ENCODE results near the gene PTPRN2.

PTPRN2 gene

DNA sequence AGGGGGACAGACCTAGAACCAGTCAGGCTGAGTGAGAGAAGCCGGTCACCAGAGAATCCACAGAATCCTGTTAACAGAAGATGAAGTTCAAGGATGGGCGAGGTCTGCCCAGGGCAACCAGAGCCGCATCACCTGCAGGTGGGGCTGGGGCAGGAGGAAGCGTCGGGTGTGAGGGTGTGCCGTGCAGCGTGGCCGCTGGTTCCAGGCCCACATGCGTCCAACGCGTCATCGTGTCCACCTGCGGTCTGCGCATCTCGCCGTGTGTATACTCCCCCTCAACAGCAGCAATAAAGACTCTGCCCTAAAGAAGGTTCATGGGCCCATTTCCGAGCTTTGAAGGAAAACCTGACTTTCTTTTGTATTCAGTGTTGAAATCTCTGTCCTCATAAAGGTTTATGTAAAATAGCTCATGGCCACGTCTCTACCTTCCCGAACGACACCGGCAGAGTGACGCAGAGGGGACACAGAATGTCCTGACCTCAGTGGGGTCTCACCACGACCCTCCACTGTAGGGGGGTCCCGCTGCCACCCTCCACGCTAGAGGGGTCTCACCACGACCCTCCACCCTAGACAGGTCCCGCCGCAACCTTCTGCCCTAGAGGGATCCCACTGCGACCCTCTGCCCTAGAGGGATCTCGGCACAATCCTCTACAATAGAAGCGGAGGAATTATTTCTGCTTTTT is 446.9 kb downstream of the PTPRN2 start:
- DNase-seq (ENCODE audit: low read depth in 2 of 2): no peak

DNA sequence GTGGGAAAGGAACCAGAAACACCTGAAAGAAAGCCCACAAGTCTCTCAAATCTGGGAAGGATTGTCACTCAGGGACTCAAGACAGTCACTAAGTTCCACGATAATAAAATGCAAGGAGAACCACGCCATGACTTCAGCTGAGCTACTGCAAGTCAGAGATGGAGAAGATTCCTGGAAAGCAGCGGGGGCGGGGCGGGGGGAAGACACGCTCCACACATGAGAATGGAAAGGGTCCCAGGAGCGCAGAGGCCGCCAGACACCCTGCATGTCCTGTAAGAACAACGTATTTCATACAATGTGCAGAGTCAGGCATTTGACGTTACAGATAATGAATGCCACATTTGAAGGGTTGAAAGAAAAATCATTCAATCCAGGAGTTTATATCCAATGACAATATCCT is 448.1 kb downstream of the PTPRN2 start:
- DNase-seq (ENCODE audit: low read depth in 2 of 2): no peak

DNA sequence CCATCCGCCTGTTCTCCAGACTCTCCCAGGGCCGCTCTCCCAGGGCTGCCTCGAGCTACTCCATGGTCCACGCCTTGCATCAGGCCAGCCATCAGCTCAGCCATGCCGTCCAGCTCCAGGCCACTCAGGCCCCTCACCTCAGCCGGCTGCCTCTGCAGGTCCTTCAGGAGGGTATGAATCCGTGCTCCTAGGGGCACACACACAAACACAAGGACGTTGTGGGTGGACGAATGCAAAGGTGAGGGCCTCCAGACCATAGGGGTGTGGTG is 449.4 kb downstream of the PTPRN2 start:
- no peak for DNase-seq (ENCODE audit: low read depth in 2 of 2)

GRCh38 chr7:158137516-158138328 is 449.9 kb downstream of the PTPRN2 start:
- DNase-seq (ENCODE audit: low read depth in 2 of 2): no peak

DNA sequence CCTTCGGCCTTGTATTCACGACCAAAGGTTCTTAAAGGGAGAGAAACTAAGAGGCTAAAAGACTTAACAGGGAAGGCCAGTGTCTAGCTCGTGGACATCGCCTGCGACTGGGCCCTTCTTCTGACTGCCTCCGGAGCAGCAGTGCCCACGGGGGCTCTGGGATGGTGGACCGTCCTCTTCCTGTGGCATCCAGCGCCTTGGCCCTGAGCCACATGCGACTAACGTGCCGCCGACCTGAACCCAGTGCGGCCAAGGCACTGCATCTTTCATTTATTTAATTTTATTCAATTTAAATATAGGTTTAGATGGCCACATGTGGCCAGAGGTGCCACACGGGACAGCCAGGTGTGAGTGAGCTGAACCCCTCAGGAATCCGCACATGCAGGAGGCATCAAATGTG is 451.7 kb downstream of the PTPRN2 start:
- DNase-seq (ENCODE audit: low read depth in 2 of 2): no peak

GRCh38 chr7:158134824-158135223 is 452.8 kb downstream of the PTPRN2 start:
- no peak for DNase-seq (ENCODE audit: low read depth in 2 of 2)

DNA sequence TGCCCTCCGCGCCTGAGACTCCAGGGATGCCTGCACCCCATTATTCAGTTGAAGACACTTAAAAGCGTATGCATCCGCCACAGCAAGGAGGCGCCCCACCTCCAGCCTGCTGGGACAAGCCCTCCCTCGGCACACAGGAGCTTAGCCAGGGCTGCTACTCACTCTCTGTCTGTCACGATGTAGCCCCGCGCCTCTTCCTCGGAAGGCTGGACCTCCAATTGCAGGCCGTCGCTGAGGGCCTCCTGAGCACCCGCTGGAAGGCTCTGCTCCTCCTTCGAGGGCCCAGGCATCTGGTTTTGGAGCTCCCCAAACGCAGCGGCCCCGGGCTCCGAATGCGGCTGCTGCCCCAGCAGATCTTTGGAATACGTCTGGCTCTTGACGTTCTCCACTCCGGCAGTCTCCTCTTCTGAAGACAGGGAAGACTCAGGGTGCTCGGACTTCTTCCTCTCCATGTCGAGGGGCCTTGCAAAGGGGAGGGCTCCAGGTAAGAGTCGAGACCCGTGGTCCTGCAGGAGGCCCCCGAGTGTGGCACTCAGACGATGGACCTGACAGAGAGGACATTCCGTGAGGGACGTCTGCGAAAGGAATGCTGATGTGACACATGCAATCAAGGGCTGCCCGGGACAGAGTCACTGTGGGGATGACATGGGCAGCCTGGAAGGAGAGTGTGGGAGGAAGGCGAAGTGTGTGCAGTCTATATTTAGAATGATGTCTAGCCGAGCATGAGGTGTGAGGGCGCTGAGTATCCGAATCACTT is 453.9 kb downstream of the PTPRN2 start:
- no peak for DNase-seq (ENCODE audit: low read depth in 2 of 2)

- no peak for DNase-seq (ENCODE audit: low read depth in 2 of 2)
Observed at GRCh38 chr7:158133057-158133456, 454.6 kb downstream of the PTPRN2 start.

GRCh38 chr7:158130023-158130409 is 457.6 kb downstream of the PTPRN2 start:
- DNase-seq (ENCODE audit: low read depth in 2 of 2): no peak

DNA sequence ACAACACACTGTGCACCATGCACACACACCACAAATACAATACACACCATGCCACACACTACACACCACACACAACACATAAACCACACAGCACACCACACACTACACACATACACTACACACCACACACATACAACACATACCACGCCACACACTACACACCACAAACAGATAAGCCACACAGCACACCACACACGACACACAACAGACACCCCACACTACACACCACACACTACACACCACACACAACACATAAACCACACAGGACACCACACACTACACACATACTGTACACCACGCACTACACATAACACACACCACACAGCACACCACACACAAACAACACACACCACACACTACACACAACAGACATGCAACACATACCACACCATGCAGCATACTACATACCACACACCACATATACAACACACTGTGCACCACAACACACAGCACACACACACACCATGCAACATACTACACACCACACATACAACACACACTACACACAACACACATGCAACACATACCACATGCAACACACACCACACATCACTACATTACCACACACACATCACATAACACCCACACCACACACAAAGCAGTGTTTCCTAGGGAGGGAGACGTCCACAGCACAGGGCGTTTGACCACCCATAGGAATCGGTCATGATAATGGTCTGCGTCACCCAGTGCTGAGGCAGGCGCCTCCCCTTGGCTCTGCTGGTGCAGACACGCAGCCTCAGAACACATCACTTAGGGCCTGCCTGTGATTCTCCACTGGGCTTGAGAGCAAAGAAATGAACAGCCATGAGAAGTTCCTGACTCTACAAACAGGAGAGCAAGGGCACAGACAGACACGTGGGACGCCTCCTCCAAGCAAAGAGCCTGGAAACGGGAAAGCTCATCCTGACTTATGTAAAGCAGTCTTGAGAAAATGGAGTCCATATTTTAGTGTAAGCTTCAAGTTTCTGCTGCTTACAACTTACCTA is 458.3 kb downstream of the PTPRN2 start:
- no peak for DNase-seq (ENCODE audit: low read depth in 2 of 2)

- DNase-seq (ENCODE audit: low read depth in 2 of 2): no peak
Observed at GRCh38 chr7:158128572-158128971, 459.1 kb downstream of the PTPRN2 start.

DNA sequence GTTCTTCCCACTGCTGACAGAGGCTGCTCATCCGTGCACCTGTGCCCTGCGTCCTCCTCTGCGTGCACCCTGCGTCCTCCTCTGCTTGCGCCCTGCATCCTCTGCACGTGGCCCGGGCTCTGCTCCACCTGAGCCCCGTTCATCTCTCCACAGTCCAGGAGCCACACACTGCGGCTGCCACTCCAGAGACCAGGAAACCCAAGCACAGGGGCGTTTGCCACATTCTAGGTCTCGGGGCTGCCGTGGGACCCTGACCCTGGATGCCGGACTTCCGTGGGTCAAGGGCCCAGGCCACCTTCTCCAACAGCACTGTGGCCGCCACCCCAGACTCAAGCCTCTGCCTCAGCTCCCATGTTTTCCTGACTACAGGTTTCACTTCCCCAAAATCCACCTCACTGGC is 460.4 kb downstream of the PTPRN2 start:
- no peak for DNase-seq (ENCODE audit: low read depth in 2 of 2)

GRCh38 chr7:158126661-158127060 is 461.0 kb downstream of the PTPRN2 start:
- DNase-seq (ENCODE audit: low read depth in 2 of 2): no peak

GRCh38 chr7:158125721-158126120 is 461.9 kb downstream of the PTPRN2 start:
- DNase-seq (ENCODE audit: low read depth in 2 of 2): no peak

GRCh38 chr7:158125091-158125490 is 462.5 kb downstream of the PTPRN2 start:
- DNase-seq (ENCODE audit: low read depth in 2 of 2): no peak

DNA sequence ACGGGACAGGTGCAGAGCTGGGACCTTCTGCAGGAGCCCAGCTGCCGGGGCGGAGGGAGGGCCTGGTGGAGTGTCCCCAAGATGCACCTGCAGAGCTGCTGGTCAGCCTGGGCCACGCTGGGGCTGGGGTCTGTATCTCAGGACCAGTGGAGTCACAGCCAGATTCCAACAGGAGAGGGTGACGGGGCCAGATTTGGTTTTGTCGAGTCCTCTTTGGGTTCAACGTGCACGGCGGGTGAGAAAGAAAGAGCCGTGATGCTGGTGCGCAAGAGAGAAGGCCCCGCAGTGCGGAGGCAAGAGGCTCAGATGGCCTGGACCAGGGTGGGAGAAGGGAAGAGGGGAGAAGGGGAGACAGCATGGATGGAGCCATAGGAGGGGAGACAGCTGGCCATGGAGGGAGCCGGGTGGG is 462.9 kb downstream of the PTPRN2 start:
- DNase-seq (ENCODE audit: low read depth in 2 of 2): no peak

DNA sequence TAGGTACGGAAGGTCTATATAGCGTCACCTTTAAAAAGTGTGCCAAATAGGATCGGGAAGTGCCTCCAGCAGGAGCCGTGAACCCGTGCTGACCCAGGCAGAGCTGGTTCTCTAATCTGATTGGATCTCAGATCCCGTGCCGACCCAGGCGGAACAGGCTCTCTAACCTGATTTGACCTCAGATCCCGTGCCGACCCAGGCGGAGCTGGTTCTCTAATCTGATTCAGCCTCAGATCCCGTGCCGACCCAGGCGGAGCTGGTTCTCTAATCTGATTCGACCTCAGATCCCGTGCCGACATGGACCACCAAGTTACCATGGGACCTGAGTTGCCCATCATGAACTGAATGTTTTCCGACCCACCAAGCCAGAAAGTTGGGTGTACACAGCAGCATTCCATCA is 463.9 kb downstream of the PTPRN2 start:
- no peak for DNase-seq (ENCODE audit: low read depth in 2 of 2)

DNA sequence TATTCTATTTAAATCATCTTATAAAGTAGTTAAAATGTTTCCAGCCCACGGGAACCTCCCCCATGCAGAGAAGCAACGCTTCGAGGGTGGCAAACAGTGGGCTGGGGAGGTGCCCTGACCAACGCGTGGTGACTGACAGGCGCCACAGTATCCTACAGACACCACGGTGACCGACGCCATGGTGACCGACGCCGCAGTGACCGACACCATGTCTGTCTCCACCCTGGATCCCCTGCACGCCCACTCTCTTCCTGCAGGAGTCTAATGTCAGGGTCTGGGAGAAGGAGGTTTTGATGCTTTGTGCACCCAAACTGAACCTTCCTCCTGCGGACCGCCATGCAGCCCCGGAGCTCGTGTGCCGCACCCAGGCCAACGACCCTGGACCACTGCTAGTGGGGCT is 464.4 kb downstream of the PTPRN2 start:
- DNase-seq (ENCODE audit: low read depth in 2 of 2): no peak

GRCh38 chr7:158121441-158122045 is 466.1 kb downstream of the PTPRN2 start:
- DNase-seq (ENCODE audit: low read depth in 2 of 2): no peak

DNA sequence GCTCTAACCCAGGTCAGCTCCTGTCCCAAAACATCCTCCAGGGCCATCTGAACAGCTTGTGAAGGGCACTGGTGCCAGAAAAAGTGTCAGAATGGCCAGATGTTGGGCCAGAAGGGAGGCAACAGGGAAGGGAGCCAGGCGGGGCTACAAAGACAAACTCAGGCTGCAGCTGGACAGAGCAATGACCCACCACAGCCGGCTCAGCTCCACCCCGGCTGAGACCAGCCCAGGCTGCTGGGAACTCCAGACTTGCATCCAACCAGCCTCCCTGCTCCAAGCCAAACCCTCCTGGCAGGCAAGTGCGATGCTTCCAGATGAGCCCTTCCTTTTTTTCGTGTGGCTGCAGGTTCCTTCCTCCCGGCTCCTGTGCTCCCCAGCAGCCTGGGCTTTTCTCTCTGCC is 466.9 kb downstream of the PTPRN2 start:
- DNase-seq (ENCODE audit: low read depth in 2 of 2): no peak

- DNase-seq (ENCODE audit: low read depth in 2 of 2): no peak
Observed at GRCh38 chr7:158120316-158120715, 467.3 kb downstream of the PTPRN2 start.

Measured in stimulated activated CD8-positive, alpha-beta memory T cell treated with anti-CD3 and anti-CD28 coated beads, Interleukin-7, amount 100 ng/mL, for 1 hour (primary cell).